ENCODE data around the gene UBTD2.

Gene UBTD2

DNA sequence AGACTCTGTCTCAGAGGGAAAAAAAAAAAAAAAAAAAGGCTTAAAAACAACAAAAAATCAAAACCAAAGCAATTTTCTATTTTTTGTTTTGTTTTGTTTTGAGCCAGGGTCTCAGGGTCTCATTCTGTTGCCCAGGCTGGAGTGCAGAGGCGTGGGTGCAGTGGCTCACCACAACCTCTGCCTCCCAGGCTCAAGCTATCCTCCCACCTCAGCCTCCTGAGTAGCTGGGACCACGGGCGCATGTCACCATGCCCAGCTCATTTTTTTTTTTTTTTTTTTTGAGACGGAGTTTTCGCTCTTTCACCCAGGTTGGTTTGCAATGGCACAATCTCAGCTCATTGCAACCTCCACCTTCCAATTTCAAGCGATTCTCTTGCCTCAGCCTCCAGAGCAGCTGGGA is 101.3 kb downstream of the UBTD2 start:
- TF ChIP-seq ZFX (IDR thresholded peaks at IDR 0.05; ENCODE audit: borderline replicate concordance): no peak
- TF ChIP-seq, protein P1, sequence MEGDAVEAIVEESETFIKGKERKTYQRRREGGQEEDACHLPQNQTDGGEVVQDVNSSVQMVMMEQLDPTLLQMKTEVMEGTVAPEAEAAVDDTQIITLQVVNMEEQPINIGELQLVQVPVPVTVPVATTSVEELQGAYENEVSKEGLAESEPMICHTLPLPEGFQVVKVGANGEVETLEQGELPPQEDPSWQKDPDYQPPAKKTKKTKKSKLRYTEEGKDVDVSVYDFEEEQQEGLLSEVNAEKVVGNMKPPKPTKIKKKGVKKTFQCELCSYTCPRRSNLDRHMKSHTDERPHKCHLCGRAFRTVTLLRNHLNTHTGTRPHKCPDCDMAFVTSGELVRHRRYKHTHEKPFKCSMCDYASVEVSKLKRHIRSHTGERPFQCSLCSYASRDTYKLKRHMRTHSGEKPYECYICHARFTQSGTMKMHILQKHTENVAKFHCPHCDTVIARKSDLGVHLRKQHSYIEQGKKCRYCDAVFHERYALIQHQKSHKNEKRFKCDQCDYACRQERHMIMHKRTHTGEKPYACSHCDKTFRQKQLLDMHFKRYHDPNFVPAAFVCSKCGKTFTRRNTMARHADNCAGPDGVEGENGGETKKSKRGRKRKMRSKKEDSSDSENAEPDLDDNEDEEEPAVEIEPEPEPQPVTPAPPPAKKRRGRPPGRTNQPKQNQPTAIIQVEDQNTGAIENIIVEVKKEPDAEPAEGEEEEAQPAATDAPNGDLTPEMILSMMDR (IDR thresholded peaks at IDR 0.05): no peak
- H3K27ac ChIP-seq: no peak overlapping the region

DNA sequence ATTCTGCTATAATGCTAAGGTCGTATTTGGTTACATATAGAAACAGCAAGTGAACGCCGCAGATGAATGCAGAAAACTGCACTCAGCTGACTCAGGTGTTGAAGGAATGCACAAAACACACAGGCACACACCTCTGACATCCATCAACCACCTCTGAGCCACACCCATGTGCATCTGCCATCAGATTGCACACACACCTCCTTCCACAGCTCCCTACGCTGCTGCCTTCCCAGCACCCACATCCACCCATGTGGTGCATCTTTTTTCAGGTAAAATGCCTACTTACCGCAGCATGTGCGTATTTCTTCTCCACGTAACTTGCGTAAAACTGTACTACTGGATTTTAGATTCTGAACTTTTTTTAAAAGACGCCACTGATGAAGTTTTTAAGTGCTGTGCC is 102.6 kb downstream of the UBTD2 start:
- TF ChIP-seq, protein P1 (IDR thresholded peaks at IDR 0.05): no peak
- no peak for TF ChIP-seq ZFX (IDR thresholded peaks at IDR 0.05; ENCODE audit: borderline replicate concordance)
- H3K27ac ChIP-seq: no peak overlapping the region

GRCh38 chr5:172178991-172179989 is 104.3 kb downstream of the UBTD2 start:
- H3K27ac ChIP-seq: no peak overlapping the region
- TF ChIP-seq, protein P1 (IDR thresholded peaks at IDR 0.05): no peak
- no peak for TF ChIP-seq ZFX (IDR thresholded peaks at IDR 0.05; ENCODE audit: borderline replicate concordance)

GRCh38 chr5:172178301-172178987 is 105.1 kb downstream of the UBTD2 start:
- TF ChIP-seq ZFX (IDR thresholded peaks at IDR 0.05; ENCODE audit: borderline replicate concordance): no peak
- TF ChIP-seq, protein P1 (IDR thresholded peaks at IDR 0.05): no peak
- H3K27ac ChIP-seq: no peak overlapping the region

- TF ChIP-seq ZFX (IDR thresholded peaks at IDR 0.05; ENCODE audit: borderline replicate concordance): no peak
- TF ChIP-seq, protein P1 (IDR thresholded peaks at IDR 0.05): no peak
- no peak overlapping the region for H3K27ac ChIP-seq
Observed at GRCh38 chr5:172177176-172177575, 106.4 kb downstream of the UBTD2 start.

- no peak overlapping the region for H3K27ac ChIP-seq
Observed at GRCh38 chr5:172175263-172175719, 108.3 kb downstream of the UBTD2 start.

More at GRCh38 chr5:172175263-172175719, 108.3 kb downstream of the UBTD2 start:
- TF ChIP-seq ZFX (IDR thresholded peaks at IDR 0.05; ENCODE audit: borderline replicate concordance): no peak
- TF ChIP-seq, protein P1 (IDR thresholded peaks at IDR 0.05): no peak
